Activated effector memory CD4-positive, alpha-beta T cell treated with anti-CD3 and anti-CD28 coated beads, Interleukin-2, amount 50 U/mL, for 16 hours (primary cell): ENCODE measurements around the gene SLC25A48.

Experiments
- DNase-seq: peaks from one replicate; pipeline ENCODE4 v3.0.0-alpha.2; 2020

SLC25A48 gene

GRCh38 chr5:135859641-135860040, 25.2 kb downstream of the SLC25A48 start:
- no peak for DNase-seq

GRCh38 chr5:135861641-135862040, 27.2 kb downstream of the SLC25A48 start:
- no peak for DNase-seq

GRCh38 chr5:135862086-135862485, 27.6 kb downstream of the SLC25A48 start:
- no peak for DNase-seq

GRCh38 chr5:135862744-135863143, 28.3 kb downstream of the SLC25A48 start:
- no peak for DNase-seq

GRCh38 chr5:135864503-135865435, 30.3 kb downstream of the SLC25A48 start:
- DNase-seq: no peak

GRCh38 chr5:135866016-135866415, 31.6 kb downstream of the SLC25A48 start:
- no peak for DNase-seq

GRCh38 chr5:135867599-135867998, 33.1 kb downstream of the SLC25A48 start:
- no peak for DNase-seq

- no peak for DNase-seq
Measured at GRCh38 chr5:135868681-135869080, 34.2 kb downstream of the SLC25A48 start.

- no peak for DNase-seq
Measured at GRCh38 chr5:135869276-135869675, 34.8 kb downstream of the SLC25A48 start.

GRCh38 chr5:135869935-135870334, 35.5 kb downstream of the SLC25A48 start:
- DNase-seq: no peak

GRCh38 chr5:135871268-135871915, 36.9 kb downstream of the SLC25A48 start:
- no peak for DNase-seq

GRCh38 chr5:135873831-135874230, 39.4 kb downstream of the SLC25A48 start:
- no peak for DNase-seq

GRCh38 chr5:135874461-135874860, 40.0 kb downstream of the SLC25A48 start:
- no peak for DNase-seq

- no peak for DNase-seq
Measured at GRCh38 chr5:135875567-135875966, 41.1 kb downstream of the SLC25A48 start.

- no peak for DNase-seq
Measured at GRCh38 chr5:135876146-135876545, 41.7 kb downstream of the SLC25A48 start.

- DNase-seq: no peak
Measured at GRCh38 chr5:135877570-135878155, 43.2 kb downstream of the SLC25A48 start.

- no peak for DNase-seq
Measured at GRCh38 chr5:135878156-135878620, 43.7 kb downstream of the SLC25A48 start.

- no peak for DNase-seq
Measured at GRCh38 chr5:135879591-135879990, 45.1 kb downstream of the SLC25A48 start.

GRCh38 chr5:135880278-135880677, 45.8 kb downstream of the SLC25A48 start:
- DNase-seq: no peak

GRCh38 chr5:135880801-135881200, 46.3 kb downstream of the SLC25A48 start:
- DNase-seq: no peak

- DNase-seq: no peak
Measured at GRCh38 chr5:135881244-135881643, 46.8 kb downstream of the SLC25A48 start.

- no peak for DNase-seq
Measured at GRCh38 chr5:135881819-135882218, 47.4 kb downstream of the SLC25A48 start.

GRCh38 chr5:135883026-135883425, 48.6 kb downstream of the SLC25A48 start:
- no peak for DNase-seq

GRCh38 chr5:135883441-135883840, 49.0 kb downstream of the SLC25A48 start:
- DNase-seq: no peak
